AG10803 (cell line): ENCODE measurements around the gene FZD4.

Source experiments
- DNase-seq: peaks from one replicate; pipeline ENCODE4 v3.0.0; 2010; ENCODE audit warnings: low read depth
- H3K4me3 ChIP-seq: 2 replicates; pipeline ENCODE4 v1.5.1; 2011; ENCODE audit warnings: mild to moderate bottlenecking, low read length, control low read depth
- TF ChIP-seq, protein P1 (sequence below): conservative IDR thresholded peaks from 2 replicates; pipeline ENCODE4 v1.5.1; 2011; ENCODE audit warnings: mild to moderate bottlenecking, low read length, control low read depth, inconsistent platforms

Gene FZD4

DNA sequence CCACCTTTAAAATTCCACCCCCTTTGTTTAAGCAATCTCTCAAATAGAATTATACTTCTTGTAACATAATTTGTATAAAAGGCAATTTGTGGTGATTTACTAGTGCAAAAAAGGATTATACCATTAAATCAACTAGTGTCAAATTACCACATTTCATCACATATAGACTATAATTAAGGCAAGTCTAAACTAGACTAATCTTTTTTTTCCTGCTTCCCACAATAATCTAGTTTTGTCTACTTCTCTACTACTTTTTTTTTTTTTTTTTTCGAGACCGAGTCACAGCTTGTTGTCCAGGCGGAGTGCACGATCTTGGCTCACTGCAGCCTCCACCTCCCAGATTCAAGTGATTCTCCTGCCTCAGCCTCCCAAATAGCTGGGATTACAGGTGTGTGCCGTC is 36.1 kb upstream of the FZD4 start:
- no peak overlapping the region for H3K4me3 ChIP-seq
- DNase-seq, result no peak
- TF ChIP-seq, protein P1, sequence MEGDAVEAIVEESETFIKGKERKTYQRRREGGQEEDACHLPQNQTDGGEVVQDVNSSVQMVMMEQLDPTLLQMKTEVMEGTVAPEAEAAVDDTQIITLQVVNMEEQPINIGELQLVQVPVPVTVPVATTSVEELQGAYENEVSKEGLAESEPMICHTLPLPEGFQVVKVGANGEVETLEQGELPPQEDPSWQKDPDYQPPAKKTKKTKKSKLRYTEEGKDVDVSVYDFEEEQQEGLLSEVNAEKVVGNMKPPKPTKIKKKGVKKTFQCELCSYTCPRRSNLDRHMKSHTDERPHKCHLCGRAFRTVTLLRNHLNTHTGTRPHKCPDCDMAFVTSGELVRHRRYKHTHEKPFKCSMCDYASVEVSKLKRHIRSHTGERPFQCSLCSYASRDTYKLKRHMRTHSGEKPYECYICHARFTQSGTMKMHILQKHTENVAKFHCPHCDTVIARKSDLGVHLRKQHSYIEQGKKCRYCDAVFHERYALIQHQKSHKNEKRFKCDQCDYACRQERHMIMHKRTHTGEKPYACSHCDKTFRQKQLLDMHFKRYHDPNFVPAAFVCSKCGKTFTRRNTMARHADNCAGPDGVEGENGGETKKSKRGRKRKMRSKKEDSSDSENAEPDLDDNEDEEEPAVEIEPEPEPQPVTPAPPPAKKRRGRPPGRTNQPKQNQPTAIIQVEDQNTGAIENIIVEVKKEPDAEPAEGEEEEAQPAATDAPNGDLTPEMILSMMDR, result no peak

DNA sequence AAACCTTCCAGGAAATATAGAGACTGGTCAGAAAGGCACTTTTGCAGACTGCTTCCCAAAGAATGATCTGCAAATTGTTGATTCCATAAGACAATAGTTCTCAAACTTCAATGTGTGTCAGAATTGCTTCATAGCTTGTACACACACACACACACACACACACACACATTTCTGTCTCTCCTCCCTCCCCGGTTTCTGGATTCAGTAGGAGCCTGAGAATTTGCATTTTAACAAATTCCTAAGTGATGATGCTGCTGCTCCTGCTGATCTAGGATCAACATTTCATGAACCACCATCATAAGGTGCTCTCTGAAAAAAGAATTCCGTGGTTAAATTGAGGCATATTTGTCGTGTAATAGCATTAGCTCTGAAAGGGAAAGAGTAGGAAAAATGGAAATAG is 35.3 kb upstream of the FZD4 start:
- H3K4me3 ChIP-seq, result no peak overlapping the region
- DNase-seq, result peak; percentile 69
- TF ChIP-seq, protein P1, result no peak

DNA sequence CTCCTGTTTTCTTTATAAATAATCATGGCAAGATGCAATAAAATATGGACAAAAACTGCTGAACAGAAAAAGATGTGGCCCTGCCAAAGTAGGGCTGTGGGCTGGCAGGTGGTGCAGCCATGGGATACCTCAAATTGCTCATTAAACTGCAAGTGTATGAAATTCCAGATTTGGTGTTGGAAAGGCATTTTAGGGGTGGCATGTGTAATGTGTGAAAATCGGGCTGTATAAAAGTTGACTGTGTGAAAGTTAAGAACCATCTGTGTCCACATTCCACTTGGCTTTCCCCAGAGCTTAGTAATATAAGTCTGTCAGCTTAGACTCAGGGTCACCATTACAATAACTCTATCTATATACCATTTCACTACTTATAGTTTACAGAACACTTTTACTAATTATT is 34.8 kb upstream of the FZD4 start:
- TF ChIP-seq, protein P1, result no peak
- peak; percentile 34 for DNase-seq
- H3K4me3 ChIP-seq, result no peak overlapping the region

DNA sequence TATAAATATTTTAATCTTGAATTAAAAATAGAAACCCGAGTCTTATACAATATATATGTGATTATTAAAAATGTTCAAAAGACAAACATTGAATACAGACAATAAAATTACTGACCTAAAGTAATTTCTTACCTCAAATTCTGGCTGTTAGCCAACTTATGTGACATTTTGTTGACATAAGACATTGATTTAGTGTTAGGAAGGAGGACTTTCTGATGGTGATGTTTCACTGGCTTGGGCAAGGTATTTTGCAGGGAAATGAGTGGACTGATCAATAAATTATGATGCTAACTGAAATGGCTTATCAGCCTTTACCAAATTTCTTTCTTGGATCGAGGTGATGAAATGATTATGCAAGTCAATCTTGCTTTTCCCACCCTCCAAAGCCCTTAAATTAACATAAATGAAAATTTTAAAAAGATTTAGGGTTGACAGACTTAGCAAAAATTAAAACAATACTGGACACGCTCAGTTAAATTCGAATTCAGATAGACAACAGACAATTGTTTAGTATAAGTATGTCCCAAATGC is 33.2 kb upstream of the FZD4 start:
- H3K4me3 ChIP-seq, result no peak overlapping the region
- no peak for DNase-seq
- TF ChIP-seq, protein P1, result no peak

DNA sequence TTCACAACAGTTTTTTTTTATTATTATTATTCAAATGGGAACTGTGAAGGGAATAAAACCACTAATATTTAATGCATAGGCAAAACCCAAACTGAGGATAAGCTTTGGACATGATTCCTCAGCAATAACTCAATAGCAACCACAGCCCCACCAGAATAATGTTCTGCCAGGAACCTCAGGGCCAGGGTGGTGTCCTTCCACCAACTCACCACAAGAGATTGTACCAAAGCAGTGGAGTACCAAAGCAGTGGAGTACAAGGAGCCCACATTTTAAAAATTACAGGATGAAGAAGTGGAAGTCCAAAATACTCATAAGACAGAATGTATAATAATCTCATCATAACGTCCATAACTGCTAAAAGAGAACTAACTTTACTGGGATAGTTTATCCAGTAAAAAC is 32.5 kb upstream of the FZD4 start:
- H3K4me3 ChIP-seq, result no peak overlapping the region
- no peak for DNase-seq
- TF ChIP-seq, protein P1, result no peak

DNA sequence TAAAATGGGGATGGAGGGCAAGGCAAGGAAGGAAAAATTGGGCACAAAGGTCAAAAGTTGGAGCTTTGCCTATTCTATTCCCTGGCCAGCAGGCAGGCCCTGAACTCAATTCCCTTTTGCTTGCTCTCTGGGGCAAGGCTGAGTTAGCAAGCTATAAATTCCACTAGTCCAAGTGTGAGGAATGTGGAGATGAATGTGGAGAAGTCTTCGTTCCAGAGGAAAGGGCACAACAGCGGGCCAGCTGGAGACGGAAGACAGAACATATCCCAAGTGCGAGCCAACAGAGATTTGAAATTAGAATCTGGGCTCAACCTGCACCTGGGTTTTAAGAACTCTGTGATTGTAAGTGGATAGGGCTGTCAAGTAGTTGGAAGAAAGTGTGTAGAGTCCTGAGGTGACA is 29.5 kb upstream of the FZD4 start:
- DNase-seq, result no peak
- no peak overlapping the region for H3K4me3 ChIP-seq
- TF ChIP-seq, protein P1, result no peak

DNA sequence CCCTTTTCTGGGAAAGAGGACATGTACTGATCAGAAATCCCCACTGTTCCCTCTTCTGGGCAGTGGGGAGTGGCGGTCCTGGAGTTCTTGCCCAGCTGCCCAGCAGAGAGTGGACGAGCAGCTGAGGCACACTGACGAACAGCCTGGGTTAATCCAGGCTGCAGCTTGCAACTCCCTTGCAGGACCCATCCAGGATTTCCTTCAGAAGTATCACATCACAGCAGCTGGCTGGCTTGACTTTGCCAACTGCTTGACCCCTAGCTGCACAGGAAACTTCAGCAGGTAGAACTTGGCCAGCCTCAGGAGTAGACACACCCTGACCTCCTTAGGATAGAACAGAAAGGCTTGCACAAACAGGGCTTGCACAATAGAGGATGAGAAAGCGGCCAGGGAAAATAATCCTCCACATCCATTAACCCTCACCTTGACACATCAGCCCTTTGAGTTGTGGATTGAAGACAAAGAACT is 27.9 kb upstream of the FZD4 start:
- DNase-seq, result no peak
- TF ChIP-seq, protein P1, result no peak
- no peak overlapping the region for H3K4me3 ChIP-seq
